ENCODE results near the gene HTR2C. TPM values are rescaled to one million over a fixed set of nuclear protein-coding genes. Genes with fewer than 3 reads are reported as not detected.
"Not testable (repeated sequence)": the region's sequence is repeated elsewhere in the genome, so short reads cannot be mapped to it uniquely, and the experiment has no call there.

The HTR2C gene
- total RNA-seq, 1 donor from 2014 or later = 1.7 TPM

DNA sequence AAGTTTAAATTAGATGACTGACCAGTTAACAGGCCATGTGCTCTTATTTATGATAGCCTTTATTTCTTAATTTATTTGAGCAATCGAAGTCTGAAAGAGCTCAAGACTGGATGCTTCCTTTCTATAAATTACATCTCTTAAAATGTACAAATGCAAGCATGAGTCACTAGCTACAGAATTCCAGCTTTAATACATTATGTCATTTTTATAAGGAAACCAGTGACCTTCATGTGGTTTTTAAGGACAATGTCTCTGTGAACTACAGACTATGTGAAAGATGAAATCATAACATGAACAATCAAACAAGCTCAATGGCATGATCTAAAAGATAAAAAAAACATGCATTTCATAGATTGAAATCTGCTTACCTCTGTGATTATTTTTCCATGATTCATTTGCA lies 15.4 kb downstream of the HTR2C start:
- Histone ChIP-seq H3K4me1 (no peaks in the 10 kb centered on the region), H3K27ac (no peak overlapping the region), H3K27me3 (no peaks in the 10 kb centered on the region), H3K36me3 (no peaks in the 10 kb centered on the region), H3K4me3 (no peak overlapping the region), H3K9me3 (no peaks in the 10 kb centered on the region)
- TF ChIP-seq, protein P1, sequence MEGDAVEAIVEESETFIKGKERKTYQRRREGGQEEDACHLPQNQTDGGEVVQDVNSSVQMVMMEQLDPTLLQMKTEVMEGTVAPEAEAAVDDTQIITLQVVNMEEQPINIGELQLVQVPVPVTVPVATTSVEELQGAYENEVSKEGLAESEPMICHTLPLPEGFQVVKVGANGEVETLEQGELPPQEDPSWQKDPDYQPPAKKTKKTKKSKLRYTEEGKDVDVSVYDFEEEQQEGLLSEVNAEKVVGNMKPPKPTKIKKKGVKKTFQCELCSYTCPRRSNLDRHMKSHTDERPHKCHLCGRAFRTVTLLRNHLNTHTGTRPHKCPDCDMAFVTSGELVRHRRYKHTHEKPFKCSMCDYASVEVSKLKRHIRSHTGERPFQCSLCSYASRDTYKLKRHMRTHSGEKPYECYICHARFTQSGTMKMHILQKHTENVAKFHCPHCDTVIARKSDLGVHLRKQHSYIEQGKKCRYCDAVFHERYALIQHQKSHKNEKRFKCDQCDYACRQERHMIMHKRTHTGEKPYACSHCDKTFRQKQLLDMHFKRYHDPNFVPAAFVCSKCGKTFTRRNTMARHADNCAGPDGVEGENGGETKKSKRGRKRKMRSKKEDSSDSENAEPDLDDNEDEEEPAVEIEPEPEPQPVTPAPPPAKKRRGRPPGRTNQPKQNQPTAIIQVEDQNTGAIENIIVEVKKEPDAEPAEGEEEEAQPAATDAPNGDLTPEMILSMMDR (IDR thresholded peaks at IDR 0.05) = no peak
- TF ChIP-seq POLR2AphosphoS5 (IDR thresholded peaks at IDR 0.05; ENCODE audit: insufficient read depth in 1 of 2, low read depth in 1 of 2) (no peak), POLR2A (IDR thresholded peaks at IDR 0.05) (no peak)
- intact Hi-C loops (cut with DNase I) = no loop called here
- no peak for DNase-seq (ENCODE audit: extremely low spot score in 2 of 2)

DNA sequence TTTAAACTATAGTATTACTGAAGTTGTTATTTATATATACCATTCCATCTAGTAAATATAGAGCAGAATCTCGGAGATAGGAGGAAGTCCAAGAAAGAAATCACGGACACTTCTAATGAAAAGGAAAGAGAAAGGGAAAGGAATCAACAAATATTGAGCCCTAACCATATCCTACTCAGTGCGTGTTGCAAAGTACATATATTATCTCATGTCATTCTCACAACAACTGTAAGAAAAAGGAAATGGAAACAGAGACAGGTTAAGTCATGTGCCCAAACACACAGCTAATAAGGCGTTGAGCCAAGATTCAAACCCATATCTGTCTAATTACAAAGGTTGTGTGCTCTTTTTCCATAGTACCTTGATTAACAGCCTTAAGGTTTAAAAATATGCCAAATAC lies 16.0 kb downstream of the HTR2C start:
- Histone ChIP-seq H3K4me3 (no peak overlapping the region), H3K27ac (no peak overlapping the region), H3K27me3 (no peaks in the 10 kb centered on the region), H3K36me3 (no peaks in the 10 kb centered on the region), H3K4me1 (no peaks in the 10 kb centered on the region), H3K9me3 (no peaks in the 10 kb centered on the region)
- no peak for TF ChIP-seq POLR2A (IDR thresholded peaks at IDR 0.05)
- TF ChIP-seq, protein P1 (IDR thresholded peaks at IDR 0.05) = no peak
- TF ChIP-seq POLR2AphosphoS5 (IDR thresholded peaks at IDR 0.05; ENCODE audit: insufficient read depth in 1 of 2, low read depth in 1 of 2) = no peak
- intact Hi-C loops (cut with DNase I) = no loop called here
- no peak for DNase-seq (ENCODE audit: extremely low spot score in 2 of 2)

DNA sequence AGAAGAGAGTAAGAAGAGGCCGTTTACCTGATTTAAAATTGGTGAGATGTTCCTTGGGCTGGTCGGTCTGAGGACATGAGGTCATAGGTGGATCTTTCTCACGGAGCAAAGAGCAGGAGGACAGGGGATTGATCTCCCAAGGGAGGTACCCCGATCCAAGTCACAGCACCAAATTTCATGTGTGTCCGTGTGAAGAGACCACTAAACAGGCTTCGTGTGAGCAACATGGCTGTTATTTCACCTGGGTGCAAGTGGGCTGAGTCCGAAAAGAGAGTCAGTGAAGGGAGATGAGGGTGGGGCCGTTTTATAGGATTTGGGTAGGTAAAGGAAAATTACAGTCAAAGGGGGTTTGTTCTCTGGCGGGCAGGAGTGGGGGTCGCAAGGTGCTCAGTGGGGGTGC lies 22.7 kb downstream of the HTR2C start:
- H3K27ac ChIP-seq; DNase-seq (ENCODE audit: extremely low spot score in 2 of 2); H3K4me3 ChIP-seq; H3K4me1 ChIP-seq; intact Hi-C loops (cut with DNase I); H3K27me3 ChIP-seq; H3K9me3 ChIP-seq; H3K36me3 ChIP-seq: not testable (repeated sequence)

DNA sequence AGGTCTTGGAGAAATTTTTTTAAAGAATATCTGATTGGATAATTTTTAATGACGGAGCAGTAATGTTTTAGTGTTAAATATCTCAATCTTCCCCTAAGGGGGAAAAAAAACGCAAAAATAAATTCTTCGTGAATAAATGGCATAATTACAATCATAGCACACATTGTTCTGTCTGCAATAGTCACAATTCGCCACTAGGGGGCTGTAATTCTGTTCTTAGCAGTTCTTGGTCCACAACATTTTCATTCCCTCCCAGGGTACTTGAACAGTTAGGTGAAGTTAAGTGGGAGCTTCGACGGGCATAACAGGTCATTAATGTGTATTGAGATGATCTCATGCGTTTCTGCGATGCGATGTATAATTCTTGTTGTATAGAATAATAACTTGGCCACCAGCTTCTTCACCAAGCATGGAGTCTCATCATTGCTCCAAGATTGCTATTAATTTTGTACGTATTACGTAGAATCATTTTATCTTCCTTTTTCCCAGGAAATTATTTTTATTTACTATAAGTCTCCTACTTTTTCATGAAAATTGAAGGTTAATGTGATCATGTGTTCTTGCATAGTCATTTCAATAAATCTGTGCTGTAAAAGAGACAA lies 27.2 kb downstream of the HTR2C start:
- Histone ChIP-seq H3K27ac (no peak overlapping the region), H3K36me3 (no peaks in the 10 kb centered on the region), H3K4me3 (no peak overlapping the region), H3K9me3 (no peaks in the 10 kb centered on the region), H3K4me1 (no peaks in the 10 kb centered on the region), H3K27me3 (no peaks in the 10 kb centered on the region)
- TF ChIP-seq POLR2A (IDR thresholded peaks at IDR 0.05) = no peak
- no peak for TF ChIP-seq POLR2AphosphoS5 (IDR thresholded peaks at IDR 0.05; ENCODE audit: insufficient read depth in 1 of 2, low read depth in 1 of 2)
- TF ChIP-seq, protein P1 (IDR thresholded peaks at IDR 0.05) = peak; percentile 42 to 66 (median 62)
- intact Hi-C loops (cut with DNase I) = no loop called here
- DNase-seq (ENCODE audit: extremely low spot score in 2 of 2) = no peak

DNA sequence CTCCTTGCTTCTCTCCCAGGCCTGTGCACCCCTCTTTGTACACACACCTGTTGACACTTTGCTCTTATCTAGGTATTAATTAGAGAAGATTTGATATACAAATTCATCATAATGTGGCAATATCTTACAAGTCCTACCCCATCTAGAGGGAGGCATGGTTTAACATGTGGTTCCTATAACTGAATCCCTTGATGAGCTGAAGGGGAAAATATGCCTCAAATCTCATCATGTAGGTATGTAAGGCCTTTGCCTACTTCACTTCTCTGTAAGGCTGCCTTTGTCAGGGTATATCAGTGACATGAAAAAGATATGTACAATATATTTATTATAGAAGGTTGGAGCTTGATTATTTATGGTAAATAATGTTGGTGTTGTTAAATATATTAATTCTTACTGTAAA lies 31.9 kb downstream of the HTR2C start:
- Histone ChIP-seq H3K9me3 (no peaks in the 10 kb centered on the region), H3K36me3 (no peaks in the 10 kb centered on the region), H3K4me1 (no peaks in the 10 kb centered on the region), H3K27ac (no peak overlapping the region), H3K4me3 (no peak overlapping the region), H3K27me3 (no peaks in the 10 kb centered on the region)
- intact Hi-C loops (cut with DNase I) = no loop called here
- TF ChIP-seq, protein P1 (IDR thresholded peaks at IDR 0.05) = no peak
- TF ChIP-seq POLR2A (IDR thresholded peaks at IDR 0.05) (no peak), POLR2AphosphoS5 (IDR thresholded peaks at IDR 0.05; ENCODE audit: insufficient read depth in 1 of 2, low read depth in 1 of 2) (no peak)
- DNase-seq (ENCODE audit: extremely low spot score in 2 of 2) = no peak

Data from vagina (tissue), 2 donors.